NCI-H1436 treated with DMSO at 0.1 percent for 48 hours (cell line): ENCODE measurements around the gene PLCH1.

Experiments
- DNase-seq: peaks from one replicate; lab custom pipeline; 2025; lab: John Stamatoyannopoulos, UW

The PLCH1 gene

DNA sequence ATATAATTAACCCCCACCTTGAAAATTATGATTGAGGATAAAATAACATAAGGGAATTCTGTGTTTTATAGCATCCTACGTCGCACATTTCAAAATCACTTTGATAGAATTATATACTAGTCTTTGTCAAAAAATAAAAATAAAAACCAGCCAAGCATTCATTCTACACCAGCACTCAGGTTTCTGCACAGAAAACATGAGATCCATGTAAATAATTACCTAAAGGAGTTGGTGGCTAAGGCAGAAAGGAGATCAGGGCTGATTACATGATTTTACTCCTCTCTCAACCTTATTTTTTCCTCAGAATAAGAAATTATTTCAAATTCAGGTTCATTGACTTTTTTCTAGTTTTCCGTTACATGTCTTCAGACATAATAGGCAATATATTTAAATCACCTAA, 194.5 kb downstream of the PLCH1 start:
- no peak for DNase-seq

DNA sequence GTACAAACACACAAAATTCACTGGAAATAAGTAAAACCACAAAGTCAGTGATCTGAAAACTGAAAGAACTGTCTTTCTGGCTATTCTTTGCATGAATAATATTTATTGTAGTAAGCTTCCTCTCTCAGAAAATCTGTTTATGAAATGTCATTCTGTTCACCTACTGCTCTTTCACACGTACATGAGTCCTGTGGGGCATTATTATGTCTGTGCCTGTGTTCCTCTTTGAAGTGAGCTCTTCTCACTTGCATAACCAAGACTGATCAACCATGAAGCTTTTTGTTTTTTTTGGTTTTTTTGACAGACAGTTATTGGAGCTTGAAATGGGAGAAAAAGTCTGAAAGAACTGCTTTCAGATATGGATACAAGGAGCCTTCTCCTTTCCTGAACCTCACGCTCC, 195.8 kb downstream of the PLCH1 start:
- no peak for DNase-seq

DNA sequence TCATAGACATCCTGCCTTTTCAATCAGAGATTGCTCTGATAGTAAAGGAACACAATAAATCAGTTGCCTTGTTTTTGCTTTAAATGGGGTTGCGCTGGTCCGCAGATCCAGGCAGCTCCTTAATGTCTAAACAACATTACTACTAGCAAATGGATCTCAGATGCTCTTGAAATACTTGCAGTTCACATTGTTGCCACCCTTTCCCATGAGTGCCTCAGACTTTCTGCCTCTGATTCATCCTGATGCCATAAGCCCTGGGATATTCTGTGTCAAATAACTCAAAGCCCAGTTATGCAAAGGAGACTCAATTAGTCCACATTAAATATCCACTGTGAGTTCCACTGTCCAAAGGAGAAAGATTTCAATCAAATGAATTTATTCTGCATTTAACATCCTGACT, 196.7 kb downstream of the PLCH1 start:
- no peak for DNase-seq

DNA sequence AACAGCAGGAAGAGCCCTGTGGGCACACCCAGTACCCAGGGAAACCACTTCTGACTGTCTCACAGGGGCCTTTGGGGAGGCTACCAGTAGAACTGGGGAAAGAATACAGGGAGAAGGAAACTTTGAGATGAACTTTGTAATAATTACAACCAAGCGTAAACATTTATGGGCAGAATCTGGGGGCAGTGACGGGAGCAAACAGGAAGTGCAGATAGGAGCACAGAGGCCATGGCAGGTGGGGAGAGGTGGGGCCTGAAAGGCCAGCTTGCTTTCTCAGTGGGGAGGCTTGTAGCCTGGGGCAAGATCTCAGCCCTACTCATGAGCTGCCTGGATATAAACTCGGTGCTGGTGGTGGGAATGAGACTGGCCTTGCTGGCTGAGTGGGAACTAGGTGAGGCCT, 209.8 kb downstream of the PLCH1 start:
- no peak for DNase-seq

DNA sequence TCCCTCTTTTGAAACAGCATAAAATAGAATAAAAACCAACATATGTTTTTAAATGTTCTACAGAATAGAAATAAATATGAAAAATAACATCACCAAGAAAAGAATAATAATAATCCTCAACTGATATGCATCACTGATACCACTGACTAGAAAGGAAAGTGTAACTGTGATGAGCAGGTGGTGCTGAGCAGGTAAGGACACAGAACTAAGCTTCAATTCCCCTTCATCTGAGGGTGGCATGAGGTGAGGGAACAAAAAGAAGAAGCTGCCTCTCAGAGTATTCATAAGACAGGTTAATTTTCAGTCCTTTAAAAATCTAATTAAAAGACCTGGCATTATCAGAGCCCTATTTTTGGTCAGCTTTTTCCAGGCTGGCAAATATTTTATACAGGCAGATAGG, 216.3 kb downstream of the PLCH1 start:
- DNase-seq = no peak

DNA sequence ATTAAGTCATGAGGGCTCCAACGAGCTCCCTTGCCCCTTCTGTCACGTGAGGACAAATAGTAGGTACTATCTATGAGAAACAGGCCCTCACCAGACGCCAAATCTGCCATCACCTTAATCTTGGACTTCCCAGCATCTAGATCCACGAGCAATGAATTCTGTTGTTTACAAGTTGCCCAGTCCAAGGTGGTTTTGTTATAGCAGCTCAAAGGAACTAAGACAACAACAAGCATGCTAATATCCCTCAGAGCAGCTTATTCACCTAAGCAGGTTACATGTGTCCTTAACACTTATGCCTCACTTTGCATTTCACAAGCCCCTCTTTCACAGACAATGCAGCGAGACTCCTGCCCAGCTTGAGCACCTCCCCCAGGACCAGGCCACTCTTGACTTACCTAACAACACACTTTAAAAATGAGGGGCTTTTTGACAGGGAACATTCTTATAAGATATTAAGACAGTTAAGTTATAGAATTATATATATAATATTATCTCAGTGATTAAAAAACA, 219.5 kb downstream of the PLCH1 start:
- no peak for DNase-seq

DNA sequence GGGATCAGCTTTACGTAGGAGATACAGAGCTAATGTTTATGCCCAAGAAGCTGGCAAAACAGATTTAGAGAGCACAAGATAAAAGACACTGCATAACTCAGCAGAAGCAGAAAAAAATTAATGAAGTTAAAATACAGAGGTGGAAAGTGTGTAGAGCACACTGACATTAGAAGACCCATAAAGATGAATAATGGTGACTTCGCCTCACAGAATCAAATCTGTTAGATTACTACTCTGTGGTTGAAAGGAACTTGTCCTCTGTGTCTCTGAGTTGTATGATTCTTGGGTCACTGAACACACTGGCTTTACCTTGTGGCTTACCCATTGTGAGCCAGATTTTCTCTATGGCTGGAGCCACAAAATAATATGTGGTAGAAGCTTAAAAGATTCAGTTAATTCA, 224.4 kb downstream of the PLCH1 start:
- no peak for DNase-seq

DNA sequence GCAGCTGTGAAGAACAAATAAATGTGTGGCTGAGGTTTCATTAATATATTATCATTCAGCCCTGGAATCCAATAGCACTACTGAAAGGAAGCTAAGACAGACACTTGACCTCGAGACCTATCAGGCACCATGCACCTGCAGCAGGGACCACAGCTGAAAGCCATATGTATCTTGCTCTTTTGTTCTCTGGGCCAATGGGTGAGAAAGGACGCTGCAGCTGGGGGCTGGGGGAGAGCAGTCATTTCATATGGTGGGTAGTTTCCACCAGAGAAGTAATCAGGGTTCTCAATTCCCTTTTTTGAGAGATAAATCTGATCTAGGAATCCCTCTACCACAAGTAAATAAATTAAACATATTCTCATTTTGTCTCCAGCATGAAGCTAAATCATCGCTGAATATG, 225.8 kb downstream of the PLCH1 start:
- no peak for DNase-seq

DNA sequence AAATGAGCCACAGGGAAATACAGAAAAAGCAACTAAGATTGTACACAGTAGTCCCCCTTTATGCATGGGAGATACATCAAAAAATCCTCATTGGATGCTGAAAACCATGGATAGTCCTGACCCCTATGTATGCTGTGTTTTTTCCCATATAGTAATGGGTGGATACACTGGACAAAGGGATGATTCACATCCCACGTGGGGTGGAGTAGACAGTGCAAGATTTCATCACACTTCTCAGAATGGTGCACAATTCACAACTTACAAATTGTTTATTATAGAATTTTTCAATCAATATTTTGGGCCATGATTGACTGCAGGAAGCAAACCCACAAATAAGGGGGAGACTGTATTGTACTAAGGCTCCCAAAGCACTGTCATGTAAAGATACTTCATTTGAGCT, 227.0 kb downstream of the PLCH1 start:
- no peak for DNase-seq

DNA sequence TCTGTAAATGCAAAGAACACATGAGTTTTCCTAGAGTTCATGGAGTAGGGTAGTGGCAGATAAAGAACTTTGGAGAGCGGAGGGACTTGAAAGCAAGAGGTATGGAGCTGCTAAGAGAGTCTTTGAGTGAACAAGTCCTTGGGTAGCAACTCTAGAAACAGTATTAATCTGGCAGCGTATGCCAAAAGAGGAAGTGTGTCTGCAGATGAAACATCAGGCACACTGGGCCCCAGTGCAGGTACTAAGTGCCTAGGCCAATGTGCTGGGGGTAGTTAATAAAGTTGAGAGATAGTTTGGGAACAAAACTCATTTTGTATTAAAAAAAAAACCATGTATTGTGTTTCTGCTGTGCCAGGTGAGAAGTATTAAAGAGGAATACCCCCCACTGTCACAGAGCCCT, 228.4 kb downstream of the PLCH1 start:
- no peak for DNase-seq

DNA sequence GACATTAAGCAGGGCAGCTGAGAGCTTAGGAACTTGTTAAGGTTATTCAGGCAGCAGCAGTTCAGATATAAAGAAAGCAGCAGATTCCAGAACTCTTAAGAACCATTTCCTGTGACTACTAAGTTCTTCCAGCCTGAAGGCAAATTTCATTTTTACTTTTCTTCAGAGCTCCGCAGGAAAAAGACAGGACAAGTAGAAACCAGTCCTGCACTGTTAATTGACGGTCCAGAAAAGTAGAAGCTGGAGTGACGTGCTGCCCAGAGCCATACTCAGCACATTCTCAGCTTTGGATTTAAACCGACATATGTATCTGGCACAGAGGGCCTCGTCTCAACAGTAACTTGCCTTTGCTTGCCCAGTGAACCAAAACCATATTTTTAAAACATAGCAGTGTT, 232.0 kb downstream of the PLCH1 start:
- no peak for DNase-seq

DNA sequence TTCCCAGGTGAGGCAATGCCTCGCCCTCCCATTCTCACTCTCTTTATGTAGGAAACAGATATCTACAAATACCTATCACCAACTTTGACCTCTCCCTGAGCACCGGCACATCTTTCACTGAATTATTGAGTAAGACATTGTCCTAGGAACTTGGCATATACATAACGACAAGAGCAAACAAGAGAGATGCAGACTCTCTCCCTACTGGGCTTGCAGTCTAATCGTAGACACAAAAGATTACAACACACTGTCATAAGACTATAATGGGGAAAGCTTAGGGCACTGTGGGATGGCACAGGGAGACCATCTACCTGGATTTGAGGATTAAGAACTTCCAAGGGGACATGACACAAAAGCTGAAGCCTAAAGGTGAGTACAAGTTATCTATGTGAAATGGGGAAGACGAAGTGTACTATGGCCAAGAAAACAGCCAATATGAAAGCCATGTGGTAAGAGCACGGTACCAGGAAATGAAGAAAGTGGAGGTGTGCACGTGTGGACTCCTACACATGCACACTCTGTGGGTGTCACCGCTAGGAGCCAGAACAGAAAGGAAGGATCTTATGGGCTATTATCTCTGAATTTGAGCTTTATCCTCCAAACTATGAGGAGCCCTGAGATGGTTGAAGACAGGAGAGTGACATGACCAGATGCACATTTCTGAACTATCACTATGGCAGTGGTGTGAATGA, 232.6 kb downstream of the PLCH1 start:
- DNase-seq = no peak

DNA sequence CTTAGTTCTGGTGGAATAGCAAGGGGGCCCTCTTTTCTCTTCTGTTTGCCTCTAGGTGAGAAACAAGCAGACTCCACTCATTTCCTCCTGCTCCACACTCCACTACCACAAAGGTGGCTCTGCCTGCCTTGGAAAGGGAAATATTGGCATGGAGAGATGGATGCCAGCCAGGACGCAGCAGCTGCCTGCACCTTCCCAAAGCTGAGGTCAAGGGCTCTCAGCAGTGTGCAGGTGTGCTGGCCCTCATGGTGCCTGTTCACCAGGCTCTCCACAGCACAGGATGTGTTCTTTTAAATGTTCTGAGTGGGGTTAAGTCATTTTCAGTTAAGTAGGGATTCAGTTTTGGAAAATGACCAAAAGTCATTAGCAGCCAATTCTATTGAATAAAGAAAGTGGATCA, 240.2 kb downstream of the PLCH1 start:
- DNase-seq = no peak

DNA sequence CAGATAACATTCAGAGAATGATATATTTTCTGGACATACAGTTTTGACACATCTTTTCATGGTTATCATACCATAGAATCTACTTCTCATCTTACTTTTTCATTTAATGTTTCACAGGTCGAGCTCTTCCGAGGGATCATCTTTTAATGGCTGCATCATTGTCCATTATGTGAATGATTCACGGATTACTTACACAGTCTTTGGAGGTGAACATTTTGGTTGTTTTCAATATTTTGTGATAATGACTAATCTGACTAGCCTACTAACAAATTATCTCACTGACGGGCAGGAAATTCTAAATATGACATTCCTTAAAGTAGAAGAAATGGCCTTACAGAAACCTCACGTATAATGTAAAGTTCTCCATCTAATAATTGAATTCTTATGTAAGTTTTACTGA, 242.2 kb downstream of the PLCH1 start:
- no peak for DNase-seq

DNA sequence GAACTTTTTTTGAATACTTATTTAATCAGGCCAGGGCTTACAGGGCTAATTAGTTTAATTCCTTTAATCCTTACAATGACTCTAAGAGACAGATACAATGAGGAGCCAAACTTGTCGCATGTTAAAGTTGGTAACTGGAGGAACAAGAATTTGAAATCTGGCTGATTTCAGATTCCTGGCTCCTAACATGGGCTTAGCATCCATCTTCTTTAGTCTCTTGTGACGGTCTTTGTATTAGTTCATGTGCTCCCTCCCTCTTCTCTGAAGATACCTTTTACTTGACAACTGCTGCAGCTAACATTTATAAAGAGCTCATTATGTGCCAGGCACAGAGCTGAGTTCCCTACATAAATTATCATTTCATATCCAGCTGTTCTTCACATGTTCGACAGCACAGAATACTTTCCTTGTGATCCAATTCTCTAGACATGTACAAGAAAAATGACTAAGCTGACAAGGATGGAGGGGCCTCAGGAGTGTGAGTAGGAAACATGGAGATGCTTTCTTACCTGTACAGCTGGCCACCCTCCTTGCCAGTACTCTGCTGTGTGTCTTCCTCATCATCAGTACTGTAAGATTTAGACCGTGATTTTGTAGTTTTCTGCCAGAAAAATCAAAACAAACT, 244.6 kb downstream of the PLCH1 start:
- DNase-seq = no peak

DNA sequence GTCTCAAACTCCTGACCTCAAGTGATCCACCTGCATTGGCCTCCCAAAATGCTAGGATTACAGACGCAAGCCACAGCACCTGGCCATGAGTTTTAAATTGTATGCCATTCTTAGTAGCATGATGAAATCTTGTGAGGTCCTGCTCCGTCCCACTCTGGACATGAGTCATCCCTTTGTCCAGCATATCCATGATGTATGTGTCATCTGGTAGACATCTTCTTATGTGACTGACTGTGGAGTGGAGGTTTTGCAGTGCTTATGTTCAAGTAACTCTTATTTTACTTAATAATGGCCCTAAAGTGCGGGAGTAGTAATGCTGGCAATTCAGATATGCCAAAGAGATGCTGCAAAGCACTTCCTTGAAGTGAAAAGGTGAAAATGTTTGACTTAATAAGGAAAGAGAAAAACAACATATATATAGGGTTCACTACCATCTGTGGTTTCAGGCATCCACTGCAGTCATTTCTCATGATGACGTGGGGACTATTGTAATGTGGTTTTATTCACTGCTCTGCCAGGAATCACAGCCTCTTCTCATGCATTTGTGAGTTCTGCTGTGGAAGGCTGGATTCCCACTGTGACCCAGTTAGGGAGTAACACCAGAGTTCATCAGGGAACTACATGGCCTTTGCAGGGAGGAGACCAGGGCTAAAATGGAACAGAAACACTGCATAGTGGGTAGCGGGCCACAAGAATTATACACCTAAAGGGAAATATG, 246.8 kb downstream of the PLCH1 start:
- no peak for DNase-seq

DNA sequence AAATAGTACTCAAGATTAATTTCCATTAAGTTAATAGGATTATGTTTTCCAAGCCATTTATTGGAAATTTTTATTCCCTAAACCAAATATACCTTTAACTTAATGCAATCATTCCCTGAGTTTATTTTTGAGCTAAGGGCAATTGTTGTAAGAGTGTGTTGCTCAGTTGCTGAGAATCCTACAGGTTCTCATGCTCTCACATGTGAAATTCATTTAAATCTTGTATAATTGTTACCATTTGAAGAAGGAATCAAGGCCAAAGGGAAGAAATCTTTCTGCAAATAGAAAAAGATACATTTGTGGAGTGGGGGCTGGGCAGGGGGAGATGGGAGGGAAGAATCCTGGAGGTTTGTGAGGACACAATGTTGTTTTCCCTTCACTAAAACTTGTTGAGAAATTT, 248.7 kb downstream of the PLCH1 start:
- DNase-seq = no peak

DNA sequence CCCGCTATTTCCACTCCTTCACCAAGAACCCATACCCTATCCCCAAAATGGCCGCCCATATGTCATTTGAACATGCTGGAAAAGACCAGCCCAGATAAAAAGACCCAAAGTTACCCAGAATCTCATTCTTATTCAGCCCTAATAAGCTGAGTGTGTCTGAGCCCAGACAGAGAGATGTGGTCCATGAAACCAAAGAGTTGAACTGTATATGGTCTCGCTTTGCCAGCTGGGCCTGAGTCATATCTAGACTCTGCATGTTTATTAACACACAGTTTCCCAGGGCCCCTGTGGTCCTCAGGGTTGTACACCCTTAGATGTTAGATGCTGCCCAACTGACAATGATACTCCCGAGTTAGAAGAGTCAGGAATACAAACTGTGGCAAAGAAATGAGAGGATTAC, 249.5 kb downstream of the PLCH1 start:
- no peak for DNase-seq

DNA sequence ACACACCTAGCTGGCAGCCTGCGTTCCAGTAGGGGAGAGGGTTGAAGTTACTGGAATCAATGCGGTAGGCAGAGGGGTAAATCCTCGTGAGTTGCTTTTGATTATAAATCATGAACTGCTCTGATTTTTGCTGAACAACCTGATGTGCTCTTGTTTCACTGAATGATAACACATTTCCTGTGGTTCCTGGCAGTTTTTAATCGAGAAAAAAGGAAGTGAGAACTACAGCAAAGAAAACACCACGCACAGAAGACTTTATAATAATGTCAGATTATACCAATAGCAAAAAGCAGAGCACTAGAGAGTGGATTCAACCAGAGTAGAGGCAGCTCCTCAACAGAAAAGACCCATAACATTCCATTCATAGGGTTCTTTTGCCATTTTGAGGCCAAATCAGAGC, 250.5 kb downstream of the PLCH1 start:
- no peak for DNase-seq

DNA sequence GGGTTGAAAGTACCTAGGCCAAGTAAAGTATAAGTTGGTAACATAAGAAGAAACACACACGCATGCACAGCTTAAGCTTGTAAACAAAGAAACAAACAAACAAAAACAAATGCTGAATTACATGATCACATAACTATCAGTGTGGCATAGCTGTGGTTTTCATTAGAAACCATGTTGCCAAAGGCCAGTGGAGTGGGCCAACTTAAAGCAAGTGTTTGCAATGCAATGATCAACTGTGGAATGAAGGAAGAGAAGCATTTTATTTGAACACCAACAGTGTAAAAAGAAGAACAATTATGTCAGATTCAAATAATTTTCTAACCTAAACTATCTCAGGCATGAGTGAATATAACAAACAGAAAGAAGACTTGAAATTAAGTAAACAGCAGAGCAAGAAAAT, 252.0 kb downstream of the PLCH1 start:
- DNase-seq = no peak

DNA sequence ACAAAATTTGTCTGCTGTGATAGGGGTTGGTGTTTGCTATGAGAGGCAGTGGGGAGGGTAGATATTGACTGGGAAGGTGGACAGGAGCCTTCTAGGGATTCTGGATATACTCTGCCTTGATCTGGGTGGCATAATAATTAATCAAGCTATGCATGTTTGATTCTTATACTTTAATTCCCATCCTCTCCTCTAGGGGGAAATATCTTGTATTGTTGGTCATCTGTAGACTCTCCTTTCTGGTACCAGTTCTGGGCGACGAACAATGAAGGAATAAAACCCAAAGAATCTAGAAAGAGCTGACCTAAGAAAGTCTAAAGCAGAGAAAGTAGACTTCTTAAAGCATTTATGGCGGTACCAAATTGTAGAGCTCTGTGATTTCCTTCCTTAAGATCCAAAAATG, 253.2 kb downstream of the PLCH1 start:
- DNase-seq = no peak

DNA sequence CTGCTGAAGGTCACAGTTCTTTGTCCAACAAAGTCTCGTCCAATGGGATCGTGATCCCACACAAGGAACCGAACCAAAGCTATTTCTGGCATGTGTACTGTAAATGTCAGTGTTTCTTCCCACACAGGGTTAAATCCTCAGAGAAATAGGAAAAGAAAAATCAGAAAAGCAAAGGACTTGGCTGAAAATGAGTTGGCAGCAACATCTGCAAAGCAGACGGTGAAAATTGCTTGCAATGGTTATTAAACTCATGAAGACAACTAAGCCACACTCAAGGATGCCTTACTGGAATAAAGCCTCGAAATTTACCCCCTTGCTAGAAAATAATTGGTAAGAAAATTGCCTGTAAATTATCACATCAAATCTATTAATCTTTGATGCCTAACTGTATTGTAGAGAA, 256.2 kb downstream of the PLCH1 start:
- no peak for DNase-seq

DNA sequence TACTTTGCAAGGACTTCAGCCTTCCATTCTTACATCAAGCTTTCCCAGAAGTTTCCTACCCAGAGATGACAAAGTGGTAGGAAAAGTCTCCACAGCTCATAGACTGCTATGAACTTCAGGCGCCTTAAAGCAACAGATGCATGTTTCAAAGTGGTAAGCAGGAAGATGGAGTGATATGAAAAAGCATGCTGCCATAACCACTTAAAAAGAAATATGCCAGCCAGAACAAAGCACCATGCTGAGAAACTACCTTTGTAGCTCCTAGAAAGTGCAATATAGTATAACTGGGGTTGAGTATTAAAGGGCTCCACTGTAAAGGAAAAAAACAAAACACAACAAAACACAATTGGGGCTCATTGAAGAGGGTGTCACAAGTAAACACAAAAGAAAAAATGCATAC, 259.0 kb downstream of the PLCH1 start:
- DNase-seq = no peak
